Stimulated activated effector memory CD8-positive, alpha-beta T cell treated with anti-CD3 and anti-CD28 coated beads, Interleukin-12 subunit alpha, Interleukin-12 subunit beta, amount 100 ng/mL, for 72 hours (primary cell): ENCODE measurements around the gene KIF16B.

Experiments used
- ATAC-seq: fragments of 150-1000 bp; cut with Tn5 transposase; 2 replicates; pipeline ENCODE4 v1.10.0; 2021
- DNase-seq, 2 donors: peaks; one replicate each; pipeline ENCODE4 v3.0.0; 2021 to 2022; ENCODE audit warnings: low spot score in 2 of 2
- H3K27ac Mint-ChIP-seq: one replicate; pipeline ENCODE4 v1.8.0; 2022; ENCODE audit warnings: mild to moderate bottlenecking, mixed read lengths
- H3K36me3 Mint-ChIP-seq: one replicate; pipeline ENCODE4 v1.8.0; 2022; ENCODE audit warnings: mild to moderate bottlenecking, mixed read lengths
- H3K4me1 Mint-ChIP-seq: one replicate; pipeline ENCODE4 v1.8.0; 2022; ENCODE audit warnings: mixed read lengths
- H3K4me3 Mint-ChIP-seq: one replicate; pipeline ENCODE4 v1.8.0; 2022; ENCODE audit warnings: mild to moderate bottlenecking, mixed read lengths
- H3K9me3 Mint-ChIP-seq: one replicate; pipeline ENCODE4 v1.8.0; 2022; ENCODE audit warnings: mixed read lengths

KIF16B gene

DNA sequence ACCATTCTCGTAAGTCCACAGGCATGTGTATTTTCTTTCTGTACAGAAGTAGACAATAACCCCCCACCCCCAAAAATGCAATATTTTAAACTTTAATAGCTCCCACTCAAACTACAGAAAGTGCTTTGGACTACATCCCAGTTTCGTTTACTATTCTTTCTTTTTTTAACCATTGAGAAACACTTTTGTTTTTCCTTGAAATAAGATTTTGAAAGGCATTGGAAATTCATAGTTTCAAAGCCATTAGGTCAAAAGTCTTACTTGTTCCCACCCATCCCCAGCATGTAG, 140.0 kb downstream of the KIF16B start:
- no peak overlapping the region for H3K4me3 Mint-ChIP-seq
- no peak for DNase-seq
- no peak for ATAC-seq
- no peak overlapping the region for H3K27ac Mint-ChIP-seq
- H3K4me1 Mint-ChIP-seq = no peaks in the 10 kb centered on the region
- H3K36me3 Mint-ChIP-seq = no peaks in the 10 kb centered on the region
- H3K9me3 Mint-ChIP-seq = no peaks in the 10 kb centered on the region

DNA sequence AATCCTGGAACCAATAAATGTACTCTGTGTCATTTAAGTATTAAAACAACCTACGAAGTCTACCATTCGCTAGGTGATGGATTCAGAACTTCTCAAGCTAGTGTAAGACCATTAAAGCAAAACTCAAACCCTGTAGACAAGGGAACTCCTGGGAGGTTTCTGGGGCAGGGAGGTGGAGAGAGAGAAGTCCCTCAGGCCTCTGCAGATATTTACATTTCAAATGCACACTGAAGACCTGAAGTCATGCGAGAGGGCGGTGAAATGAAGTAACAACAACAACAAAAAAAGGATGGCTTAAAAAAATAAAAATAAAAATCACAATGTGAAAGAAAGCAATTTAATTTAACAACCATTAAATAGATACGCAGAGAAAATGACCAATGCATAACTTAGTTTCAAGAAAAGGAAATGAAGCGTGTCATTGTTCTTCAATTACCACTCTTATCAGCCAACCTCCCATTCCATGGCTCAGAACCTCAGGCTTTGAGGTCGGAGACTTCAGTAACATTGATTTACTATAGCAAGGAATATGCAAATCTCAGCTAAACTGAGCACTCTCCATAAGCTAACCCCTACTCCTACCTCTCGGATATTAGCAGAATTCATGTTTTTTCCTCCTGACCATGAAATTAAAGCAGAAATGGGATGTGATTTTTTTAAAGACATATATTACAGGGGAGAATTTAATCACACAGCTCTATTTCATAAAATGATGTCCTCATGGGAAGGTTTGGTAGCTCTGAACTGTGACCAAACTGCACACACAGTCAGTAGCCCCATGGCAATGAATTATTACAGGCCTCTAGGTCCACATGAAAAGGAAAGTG, 140.6 kb downstream of the KIF16B start:
- no peak overlapping the region for H3K4me3 Mint-ChIP-seq
- no peaks in the 10 kb centered on the region for H3K4me1 Mint-ChIP-seq
- no peak for ATAC-seq
- no peaks in the 10 kb centered on the region for H3K9me3 Mint-ChIP-seq
- no peak for DNase-seq
- H3K36me3 Mint-ChIP-seq = no peaks in the 10 kb centered on the region
- H3K27ac Mint-ChIP-seq = no peak overlapping the region

DNA sequence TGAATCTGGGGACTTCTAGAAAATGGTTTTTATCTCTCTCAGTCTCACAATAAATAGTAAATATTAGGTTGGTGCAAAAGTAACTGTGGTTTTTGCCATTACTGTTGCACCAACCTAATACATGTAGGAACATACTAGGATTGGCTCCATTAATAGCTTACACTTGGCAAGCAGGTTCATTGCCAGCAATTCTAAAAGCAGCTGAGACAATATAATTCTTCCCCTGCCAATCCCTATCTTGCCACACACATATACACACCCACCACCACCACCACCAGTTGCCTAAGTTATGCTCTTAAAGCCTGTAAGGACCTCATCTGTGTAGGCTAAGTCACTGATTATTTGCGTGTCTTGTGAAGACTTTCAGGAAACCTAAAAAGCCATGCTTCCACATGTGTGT, 145.1 kb downstream of the KIF16B start:
- ATAC-seq (no peak), DNase-seq (no peak)
- H3K27ac Mint-ChIP-seq = no peak overlapping the region
- H3K9me3 Mint-ChIP-seq = no peaks in the 10 kb centered on the region
- H3K4me3 Mint-ChIP-seq = no peak overlapping the region
- no peaks in the 10 kb centered on the region for H3K4me1 Mint-ChIP-seq
- H3K36me3 Mint-ChIP-seq = peaks cover 5% of the 10 kb centered on the region

DNA sequence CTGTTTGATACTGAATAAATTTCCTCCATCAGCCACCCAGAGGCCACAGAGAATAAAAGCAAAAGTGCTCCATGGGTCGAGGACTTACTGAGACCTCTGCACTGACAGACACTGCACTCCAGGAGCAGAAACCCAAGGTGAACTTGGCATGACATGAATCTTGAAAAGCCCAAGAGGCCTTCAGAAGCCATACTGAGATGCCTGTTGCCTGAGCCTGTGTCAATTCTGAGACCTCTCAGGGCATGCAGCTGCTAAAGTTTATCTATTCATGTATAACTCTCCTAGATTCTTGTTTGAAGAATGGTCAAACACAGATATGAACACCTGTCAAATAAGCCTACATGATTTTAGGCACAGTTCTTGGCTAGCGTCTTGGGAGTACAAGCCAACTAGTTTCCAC, 145.7 kb downstream of the KIF16B start:
- H3K36me3 Mint-ChIP-seq = peaks cover 5% of the 10 kb centered on the region
- no peak overlapping the region for H3K4me3 Mint-ChIP-seq
- DNase-seq (no peak), ATAC-seq (no peak)
- H3K27ac Mint-ChIP-seq = no peak overlapping the region
- H3K9me3 Mint-ChIP-seq = no peaks in the 10 kb centered on the region
- H3K4me1 Mint-ChIP-seq = no peaks in the 10 kb centered on the region

DNA sequence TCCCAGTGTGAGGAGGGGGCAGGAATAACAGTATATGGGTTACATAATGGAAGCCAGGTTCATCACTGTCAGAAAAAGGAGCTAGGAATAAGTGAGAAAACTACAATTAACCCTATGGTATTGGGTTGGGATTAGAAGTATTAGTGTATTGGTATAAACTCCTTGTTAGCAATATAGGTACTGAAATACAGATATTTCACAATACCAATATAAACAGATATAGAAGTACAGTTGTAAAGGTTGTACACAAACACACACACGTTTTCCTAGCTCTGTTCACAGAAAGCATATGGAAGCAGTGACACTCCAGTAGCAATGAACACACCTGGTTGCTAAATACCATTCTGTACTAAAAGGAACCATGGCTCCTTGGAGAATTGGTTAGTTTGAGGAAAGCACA, 148.5 kb downstream of the KIF16B start:
- ATAC-seq (no peak), DNase-seq (no peak)
- Mint-ChIP-seq H3K4me3 (no peak overlapping the region), H3K27ac (no peak overlapping the region), H3K4me1 (no peaks in the 10 kb centered on the region), H3K36me3 (peaks cover 5% of the 10 kb centered on the region), H3K9me3 (no peaks in the 10 kb centered on the region)

DNA sequence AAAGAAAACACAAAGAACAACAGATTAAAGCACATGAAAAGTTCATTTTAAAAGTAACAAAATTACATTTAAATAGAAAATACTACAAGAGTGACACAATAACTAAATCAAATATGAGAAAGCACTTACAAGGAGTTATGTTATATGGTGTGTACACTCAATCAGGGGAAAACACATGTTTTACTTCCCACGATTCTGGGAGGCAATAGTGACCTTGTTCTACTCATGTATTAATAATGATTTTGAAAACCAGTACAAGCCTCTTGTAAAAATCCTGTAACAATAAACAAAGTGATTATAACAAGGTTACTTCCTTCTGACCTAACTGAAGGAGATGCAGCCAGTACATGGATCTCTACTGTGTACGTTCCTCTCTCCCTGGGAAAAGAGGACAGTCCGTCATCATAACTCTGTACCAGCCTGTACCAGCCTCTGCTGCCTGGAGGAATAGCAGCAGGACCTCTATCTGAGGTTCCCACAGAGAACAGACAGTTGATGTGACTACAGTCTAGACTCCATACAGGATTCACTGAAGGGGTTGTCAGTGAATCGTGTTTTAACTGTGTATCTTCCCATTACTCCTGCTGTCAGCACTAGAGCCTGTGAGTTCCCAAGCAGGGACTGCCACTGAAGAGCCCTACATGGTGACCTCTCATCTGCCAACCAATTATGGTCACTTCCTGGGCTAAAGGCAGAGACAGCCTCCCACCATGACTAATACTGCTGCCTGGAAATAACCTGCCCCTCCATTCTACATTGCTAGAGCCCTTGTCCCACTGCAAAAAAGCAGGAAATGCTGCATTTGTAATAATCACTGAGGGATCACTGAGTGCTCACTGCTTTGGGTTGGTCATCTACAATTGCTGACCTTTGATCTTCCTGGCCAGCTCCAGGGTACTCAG, 149.7 kb downstream of the KIF16B start:
- Mint-ChIP-seq H3K4me1 (no peaks in the 10 kb centered on the region), H3K9me3 (no peaks in the 10 kb centered on the region), H3K27ac (no peak overlapping the region), H3K36me3 (peaks cover 5% of the 10 kb centered on the region), H3K4me3 (no peak overlapping the region)
- no peak for DNase-seq
- ATAC-seq = peak; percentile 13

DNA sequence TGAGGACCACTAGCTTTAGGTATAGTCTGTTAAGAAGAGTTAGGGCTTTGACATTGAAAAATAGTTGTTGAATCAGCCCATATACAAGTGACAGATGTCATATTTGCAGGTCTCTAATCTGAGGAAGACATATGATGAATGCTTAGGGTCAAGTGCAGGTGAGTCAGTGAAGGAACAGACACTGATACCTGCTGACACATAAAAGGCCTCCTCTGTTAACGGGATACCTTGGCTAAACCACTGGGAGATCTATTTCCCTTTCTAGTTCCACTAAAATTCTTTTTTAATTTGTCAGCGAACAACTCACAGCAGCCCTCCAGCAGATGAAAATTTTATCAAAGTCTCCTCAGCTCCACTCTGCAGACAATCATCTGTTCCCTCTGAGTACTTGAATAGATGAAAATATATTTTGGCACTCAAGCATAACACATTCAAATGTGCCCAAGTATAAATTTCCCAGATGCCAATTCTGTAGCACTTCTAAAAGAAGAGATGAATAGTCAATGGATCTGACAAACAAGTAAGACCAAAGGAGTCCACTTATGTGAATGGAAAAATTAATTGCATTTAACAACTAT, 154.0 kb downstream of the KIF16B start:
- Mint-ChIP-seq H3K4me1 (no peaks in the 10 kb centered on the region), H3K9me3 (no peaks in the 10 kb centered on the region), H3K27ac (no peak overlapping the region), H3K36me3 (no peaks in the 10 kb centered on the region), H3K4me3 (no peak overlapping the region)
- DNase-seq = no peak
- ATAC-seq = no peak

DNA sequence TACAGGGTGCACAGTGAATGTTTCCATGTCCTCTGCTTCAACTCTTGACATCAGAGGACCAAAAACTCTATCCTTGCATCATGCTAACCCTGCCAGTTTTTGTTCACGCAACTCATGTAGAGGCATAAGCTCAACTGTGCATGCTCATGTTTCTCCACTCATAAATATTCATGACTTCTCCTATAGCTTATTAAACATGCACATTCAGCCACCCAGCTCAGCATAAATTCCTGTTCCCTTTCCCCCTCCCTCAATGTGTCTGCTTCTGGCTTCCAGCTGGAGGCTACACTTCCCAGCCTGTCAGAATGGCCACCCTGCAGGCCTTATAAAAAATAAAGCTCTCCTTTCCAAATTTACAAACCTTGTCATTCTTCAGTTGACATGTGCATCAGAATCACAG, 154.6 kb downstream of the KIF16B start:
- H3K4me3 Mint-ChIP-seq = no peak overlapping the region
- H3K27ac Mint-ChIP-seq = no peak overlapping the region
- DNase-seq = no peak
- H3K36me3 Mint-ChIP-seq = no peaks in the 10 kb centered on the region
- no peaks in the 10 kb centered on the region for H3K4me1 Mint-ChIP-seq
- no peak for ATAC-seq
- H3K9me3 Mint-ChIP-seq = no peaks in the 10 kb centered on the region

DNA sequence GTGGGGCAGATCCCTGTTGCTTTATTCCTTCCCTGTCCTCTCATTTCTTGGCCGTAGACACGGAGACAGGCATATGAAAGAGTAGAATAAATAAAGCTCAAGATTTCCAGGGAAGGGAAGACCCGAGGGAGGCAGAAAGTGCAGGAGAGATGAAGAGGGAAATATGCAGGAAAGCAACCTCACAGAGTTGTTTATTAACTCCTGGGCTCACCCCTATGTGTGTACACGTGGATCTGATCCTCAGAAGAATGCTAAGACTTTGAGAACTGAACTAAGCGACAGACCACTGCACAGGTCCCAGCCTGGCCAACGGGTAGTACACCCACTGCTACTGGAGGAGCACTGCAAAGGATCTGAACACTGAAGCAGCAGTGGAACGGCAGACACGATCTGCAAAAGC, 156.2 kb downstream of the KIF16B start:
- Mint-ChIP-seq H3K4me1 (no peaks in the 10 kb centered on the region), H3K27ac (no peak overlapping the region), H3K9me3 (peaks cover 1% of the 10 kb centered on the region), H3K4me3 (no peak overlapping the region), H3K36me3 (no peaks in the 10 kb centered on the region)
- no peak for ATAC-seq
- DNase-seq = no peak

DNA sequence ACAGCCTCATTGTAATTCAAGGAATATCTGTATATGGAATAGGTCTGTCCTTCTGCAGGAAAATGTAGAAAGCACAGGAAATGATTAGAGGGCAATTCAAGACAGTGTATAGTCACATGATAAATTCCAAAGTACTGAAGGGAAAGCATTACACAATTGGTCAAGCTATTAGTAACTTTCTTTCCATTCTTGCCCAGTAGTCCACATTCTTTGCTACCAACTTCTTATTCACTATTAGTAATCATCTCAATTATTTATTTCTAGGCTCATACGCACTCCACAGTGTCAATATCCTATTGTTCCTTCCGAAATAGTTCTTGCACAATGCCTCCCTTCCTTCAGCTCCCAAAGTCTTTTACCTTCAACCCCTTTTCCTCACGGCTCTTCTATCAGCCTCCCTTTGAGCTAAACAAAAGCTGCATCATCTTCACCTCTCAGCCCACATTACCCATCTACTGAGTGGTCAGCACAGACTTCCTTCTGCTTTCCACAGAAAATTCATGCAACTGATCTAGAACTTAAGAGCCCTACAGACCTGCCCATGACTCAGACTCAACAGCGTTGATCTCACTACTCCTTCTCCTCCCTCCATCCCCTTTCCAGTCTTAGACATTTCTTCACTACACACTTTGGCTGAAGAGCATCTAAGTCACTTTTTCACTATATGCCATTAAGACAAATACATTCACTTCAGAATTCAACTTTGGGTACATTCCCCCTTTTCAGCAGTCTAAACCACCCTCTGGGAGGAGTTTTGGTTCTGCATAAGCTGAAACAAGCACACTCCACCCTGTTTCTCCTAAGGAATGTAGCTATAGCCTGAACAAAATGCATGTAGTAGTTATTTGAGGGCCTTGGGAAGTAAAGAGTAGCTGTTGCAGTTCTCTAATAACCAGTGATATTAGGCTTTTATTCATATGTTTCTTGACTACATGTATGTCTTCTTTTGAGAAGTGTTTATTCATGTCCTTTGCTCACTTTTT, 157.9 kb downstream of the KIF16B start:
- ATAC-seq = no peak
- H3K27ac Mint-ChIP-seq = no peak overlapping the region
- H3K4me1 Mint-ChIP-seq = no peaks in the 10 kb centered on the region
- DNase-seq = no peak
- no peak overlapping the region for H3K4me3 Mint-ChIP-seq
- H3K9me3 Mint-ChIP-seq = peaks cover 3% of the 10 kb centered on the region
- H3K36me3 Mint-ChIP-seq = no peaks in the 10 kb centered on the region

DNA sequence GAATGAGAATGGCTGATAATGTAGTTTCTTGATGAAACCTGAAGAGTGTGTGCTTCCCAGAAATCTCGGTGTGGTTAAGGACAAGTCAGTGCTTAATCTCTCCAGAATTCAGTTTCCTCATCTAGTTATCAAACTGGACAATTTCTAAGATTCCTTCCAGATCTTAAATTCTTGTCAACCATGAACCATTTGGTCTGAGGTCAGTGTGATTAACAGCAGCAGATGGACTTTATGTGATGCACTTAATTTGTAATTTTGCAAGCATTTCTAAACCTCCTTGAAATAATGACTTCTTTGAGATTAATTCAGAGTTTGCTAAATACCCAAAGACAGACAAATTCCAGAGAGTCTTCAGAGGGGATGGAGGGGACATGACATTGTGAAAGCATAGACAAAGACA, 160.3 kb downstream of the KIF16B start:
- Mint-ChIP-seq H3K4me1 (no peaks in the 10 kb centered on the region), H3K9me3 (peaks cover 3% of the 10 kb centered on the region), H3K27ac (no peak overlapping the region), H3K4me3 (no peak overlapping the region), H3K36me3 (no peaks in the 10 kb centered on the region)
- DNase-seq (no peak), ATAC-seq (no peak)

DNA sequence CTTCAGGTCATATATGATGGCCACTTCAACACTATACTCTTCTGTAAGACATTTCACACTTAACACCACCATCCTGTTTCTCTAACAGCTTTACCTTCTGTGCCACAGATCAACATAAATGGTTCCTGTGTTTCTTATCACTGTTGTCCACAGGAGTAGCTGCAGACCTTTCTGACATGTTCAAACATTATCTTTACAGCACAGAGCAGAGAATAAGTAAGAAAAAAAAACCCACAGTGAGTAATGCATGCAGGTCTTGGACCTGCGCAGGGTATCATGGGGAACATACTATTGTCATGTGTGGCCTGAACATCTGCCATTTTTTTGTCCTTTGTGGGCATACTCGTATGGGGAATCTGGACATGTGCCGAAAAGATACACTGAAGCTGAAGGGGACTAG, 161.9 kb downstream of the KIF16B start:
- no peaks in the 10 kb centered on the region for H3K36me3 Mint-ChIP-seq
- no peak for ATAC-seq
- H3K27ac Mint-ChIP-seq = no peak overlapping the region

DNA sequence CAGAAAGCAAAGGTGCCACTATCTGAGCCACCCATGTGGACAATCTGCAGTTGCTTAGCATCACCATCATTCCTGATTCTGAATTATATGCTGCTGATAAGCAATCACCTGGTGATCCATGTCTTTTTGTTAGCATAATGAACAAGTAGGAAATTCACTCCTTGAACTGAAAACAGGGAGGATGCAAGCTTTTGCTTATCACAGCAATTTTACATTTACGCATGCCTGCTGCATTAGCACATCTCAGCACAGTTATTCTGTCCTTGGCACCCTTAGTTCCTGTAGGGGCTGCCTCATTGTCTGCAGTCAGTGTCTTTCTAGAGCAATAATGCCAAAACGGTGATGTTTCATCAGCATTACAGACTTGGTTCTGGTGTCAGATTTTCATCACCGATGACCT, 162.6 kb downstream of the KIF16B start:
- no peaks in the 10 kb centered on the region for H3K36me3 Mint-ChIP-seq
- ATAC-seq (no peak), DNase-seq (no peak)
- H3K27ac Mint-ChIP-seq = no peak overlapping the region
- H3K4me1 Mint-ChIP-seq = no peaks in the 10 kb centered on the region
- peaks cover 3% of the 10 kb centered on the region for H3K9me3 Mint-ChIP-seq
- H3K4me3 Mint-ChIP-seq = no peak overlapping the region

More for the DNA sequence above, 161.9 kb downstream of the KIF16B start:
- no peak for DNase-seq
- H3K4me3 Mint-ChIP-seq = no peak overlapping the region
- no peaks in the 10 kb centered on the region for H3K4me1 Mint-ChIP-seq
- H3K9me3 Mint-ChIP-seq = peaks cover 3% of the 10 kb centered on the region

DNA sequence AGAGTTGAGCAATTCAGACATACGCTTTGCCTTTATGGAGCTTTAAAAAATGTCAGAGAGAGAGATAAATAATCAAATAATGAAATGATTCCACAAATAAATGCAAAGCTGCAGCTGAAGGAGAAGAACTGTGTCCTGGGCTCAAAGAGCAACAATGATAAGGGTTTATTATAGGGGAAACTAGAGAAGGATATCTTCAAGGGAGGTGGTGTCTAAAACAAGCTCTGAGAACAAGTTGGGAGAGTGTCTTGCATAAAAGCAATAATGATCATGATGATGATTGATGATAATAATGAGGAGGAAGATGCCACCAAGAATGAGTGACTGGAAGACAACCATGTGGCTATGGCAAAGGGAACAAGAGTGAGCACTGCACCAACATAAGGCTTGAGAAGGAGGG, 164.3 kb downstream of the KIF16B start:
- no peaks in the 10 kb centered on the region for H3K36me3 Mint-ChIP-seq
- H3K4me3 Mint-ChIP-seq = no peak overlapping the region
- DNase-seq = no peak
- H3K9me3 Mint-ChIP-seq = peaks cover 3% of the 10 kb centered on the region
- ATAC-seq = no peak
- no peak overlapping the region for H3K27ac Mint-ChIP-seq
- H3K4me1 Mint-ChIP-seq = no peaks in the 10 kb centered on the region
